B cell (primary cell): ENCODE data around the gene PMAIP1. TPM values are rescaled to one million over a fixed set of nuclear protein-coding genes. Genes with fewer than 3 reads are reported as not detected.
A peak's percentile ranks its signal among the peaks of the same experiment; 100 is the strongest.

Experiments used
- ATAC-seq: fragments of 200-7000 bp; cut with Tn5 transposase; one replicate; pipeline ENCODE4 v1.10.0; 2021; ENCODE audit warnings: low read depth, mild to moderate bottlenecking, moderate number of reproducible peaks, moderate library complexity
- CTCF ChIA-PET: fragments of 350-600 bp; sonication (Branson Sonifier 250); formaldehyde crosslinking; loops from one replicate; lab custom pipeline; 2021; ENCODE audit warnings: antibody characterized with exemption, inconsistent platforms; lab: Charles Lee
- POLR2A ChIA-PET: fragments of 350-600 bp; sonication (Branson Sonifier 250); formaldehyde crosslinking; loops from one replicate; lab custom pipeline; 2021; ENCODE audit warnings: antibody characterized with exemption; lab: Charles Lee
- DNase-seq: peaks from one replicate; pipeline ENCODE4 v3.0.0; 2013
- H2AFZ ChIP-seq: 2 replicates; pipeline ENCODE4 v1.6.1; 2012; ENCODE audit warnings: mild to moderate bottlenecking, low read depth, low read length; ENCODE audit not compliant: insufficient read depth, poor library complexity, severe bottlenecking
- H3K27ac ChIP-seq, 2 donors: 1 replicate in 1 of 2; 2 replicates in 1 of 2; pipeline ENCODE4 v1.5.1; 2012 to 2013; ENCODE audit warnings: low read length in 2 of 2, mild to moderate bottlenecking in 2 of 2, moderate library complexity in 1 of 2
- H3K27me3 ChIP-seq, 4 experiments: fragments of 200-600 bp in 1 of 4; sonication (generic) in 1 of 4; replicated peaks in 1 of 4; 1 replicate in 2 of 4; 2 replicates in 2 of 4; pipeline versions ENCODE4 v1.6.1 to v1.7.0; 2013 to 2016; ENCODE audit warnings: low read length in 3 of 4, mild to moderate bottlenecking in 2 of 4, mixed read lengths in 1 of 4, moderate library complexity in 1 of 4; ENCODE audit not compliant: insufficient read depth in 4 of 4, control insufficient read depth in 3 of 4; ENCODE audit errors: control extremely low read depth in 1 of 4
- H3K36me3 ChIP-seq, 2 experiments: replicated peaks in 1 of 2; 1 replicate in 1 of 2; 2 replicates in 1 of 2; pipeline versions ENCODE4 v1.6.1 to v1.7.1; 2013; ENCODE audit warnings: low read length in 1 of 2; ENCODE audit not compliant: insufficient read depth in 2 of 2, control insufficient read depth in 1 of 2; ENCODE audit errors: control extremely low read depth in 1 of 2, extremely low read depth in 1 of 2
- H3K4me1 ChIP-seq, 2 donors: fragments of 200-600 bp in 1 of 2; sonication (generic) in 1 of 2; 1 replicate in 1 of 2; 2 replicates in 1 of 2; pipeline versions ENCODE4 v1.5.1 to v1.6.1; 2013 to 2017; ENCODE audit warnings: low read length in 2 of 2; ENCODE audit not compliant: control insufficient read depth in 2 of 2, insufficient read depth in 2 of 2
- H3K4me2 ChIP-seq: replicated peaks from 2 replicates; pipeline ENCODE3; 2012; ENCODE audit warnings: mild to moderate bottlenecking, low read depth, low read length; ENCODE audit not compliant: poor library complexity, severe bottlenecking
- H3K4me3 ChIP-seq, 5 experiments: fragments of 200-600 bp in 1 of 5; sonication (generic) in 1 of 5; 1 replicate in 3 of 5; 2 replicates in 2 of 5; pipeline versions ENCODE4 v1.5.1 to v1.7.0; 2011 to 2016; ENCODE audit warnings: low read length in 4 of 5, mild to moderate bottlenecking in 4 of 5, low read depth in 2 of 5, control low read depth in 1 of 5, moderate library complexity in 1 of 5; ENCODE audit not compliant: insufficient read depth in 1 of 5; ENCODE audit errors: control extremely low read depth in 1 of 5, extremely low read depth in 1 of 5
- H3K79me2 ChIP-seq: fragments of 200-600 bp; sonication (generic); one replicate; pipeline ENCODE4 v1.6.0; 2016; ENCODE audit warnings: low read length; ENCODE audit not compliant: control insufficient read depth, insufficient read depth
- H3K9ac ChIP-seq: fragments of 200-600 bp; sonication (generic); 2 replicates; pipeline ENCODE4 v1.6.1; 2017; ENCODE audit warnings: mild to moderate bottlenecking, low read length, moderate library complexity
- H3K9me3 ChIP-seq, 3 donors: one replicate each; pipeline versions ENCODE4 v1.6.1 to v1.7.1; 2013; ENCODE audit warnings: low read length in 2 of 3; ENCODE audit not compliant: control insufficient read depth in 2 of 3, insufficient read depth in 1 of 3; ENCODE audit errors: control extremely low read depth in 1 of 3
- H4K20me1 ChIP-seq: 2 replicates; pipeline ENCODE4 v1.6.0; 2012; ENCODE audit warnings: mild to moderate bottlenecking, low read length; ENCODE audit not compliant: insufficient read depth, control insufficient read depth, poor library complexity, severe bottlenecking
- H3K27ac Mint-ChIP-seq: one replicate; pipeline ENCODE4 v1.8.0; 2021; ENCODE audit warnings: mixed read lengths
- H3K27me3 Mint-ChIP-seq: one replicate; pipeline ENCODE4 v1.8.0; 2021; ENCODE audit warnings: mixed read lengths
- H3K4me1 Mint-ChIP-seq: one replicate; pipeline ENCODE4 v1.8.0; 2021; ENCODE audit warnings: mixed read lengths
- H3K4me3 Mint-ChIP-seq: one replicate; pipeline ENCODE4 v1.8.0; 2021; ENCODE audit warnings: mixed read lengths
- H3K9me3 Mint-ChIP-seq: one replicate; pipeline ENCODE4 v1.8.0; 2022; ENCODE audit warnings: mixed read lengths; ENCODE audit not compliant: insufficient read depth
- CTCF ChIP-seq: fragments of 200-600 bp; IDR thresholded peaks from one replicate; pipeline ENCODE4 v1.8.0; 2022; ENCODE audit warnings: antibody characterized with exemption, mild to moderate bottlenecking
- EZH2 ChIP-seq: IDR thresholded peaks from 2 replicates; pipeline ENCODE4 v1.6.1; 2012; ENCODE audit warnings: borderline replicate concordance, low read depth, mild to moderate bottlenecking, moderate library complexity, low read length; ENCODE audit not compliant: insufficient read depth, poor library complexity, severe bottlenecking
- WGBS: methylation state at CpG from one replicate; pipeline ENCODE4 v1.1.5; 2013; ENCODE audit warnings: missing lambda C conversion rate; ENCODE audit not compliant: insufficient coverage; 5-methylcytosine and 5-hydroxymethylcytosine counted together
- intact Hi-C: fragments of 100-400 bp; cut with micrococcal nuclease; formaldehyde crosslinking; loops from one replicate; pipeline ENCODE4 v1.10.0; 2022
- polyA plus RNA-seq: library from polyadenylated mRNA; depleted of rRNA; stranded (reverse); fragments of >200 nt; gene quantifications from 2 replicates; pipeline ENCODE4 v1.2.3, GENCODE V29; 2012
- total RNA-seq, 2 donors: library from RNA; stranded (reverse); fragments of 120-200 nt in 1 of 2; gene quantifications; 1 replicate in 1 of 2; 2 replicates in 1 of 2; pipeline versions ENCODE4 v1.2.3 to v1.2.4, GENCODE V29; 2013 to 2022

Gene PMAIP1
- total and polyA plus RNA-seq, 2 donors (not counting 1 experiment from before 2014, with no cell fraction given), result 67.2 to 89.3 TPM

- Histone ChIP-seq H3K79me2 (no peaks in the 10 kb centered on the region), H3K4me1 (peaks cover 20 to 22% of the 10 kb centered on the region in 2 donors), H4K20me1 (no peaks in the 10 kb centered on the region), H3K4me2 (no peak overlapping the region), H3K9ac (no peak overlapping the region), H3K9me3 (no peaks in the 10 kb centered on the region), H2AFZ (no peak overlapping the region), H3K27ac (no peak overlapping the region), H3K27me3 (no peaks in the 10 kb centered on the region), H3K4me3 (no peak overlapping the region), H3K36me3 (no peaks in the 10 kb centered on the region)
- H3K4me3 Mint-ChIP-seq, result no peak overlapping the region
- ChIA-PET CTCF (interaction anchor here (1.0 to 1.2 kb wide), 2 partner anchors 35 to 114 kb away, joined by 3 to 5 read pairs; no protein-coding TSS in a partner anchor), POLR2A (no interaction called here)
- DNase-seq (no peak), ATAC-seq (no peak)
- peaks cover 25% of the 10 kb centered on the region for H3K4me1 Mint-ChIP-seq
- no peaks in the 10 kb centered on the region for H3K27me3 Mint-ChIP-seq
- 94% methylated on average over 6 of the region's 7 CpGs for WGBS
- intact Hi-C loops, result no loop called here
- H3K9me3 Mint-ChIP-seq, result no peaks in the 10 kb centered on the region
- no peak for TF ChIP-seq CTCF
- TF ChIP-seq EZH2, result no peak
- peak overlapping the region; percentile 38 for H3K27ac Mint-ChIP-seq
Observed at GRCh38 chr18:59874166-59874565, 25.6 kb upstream of the PMAIP1 start.

GRCh38 chr18:59876310-59876626 lies 23.5 kb upstream of the PMAIP1 start:
- POLR2A ChIA-PET, result interaction anchor here (1.1 kb wide), 1 partner anchor 9 kb away, joined by 3 read pairs; no protein-coding TSS in a partner anchor
- Histone ChIP-seq H3K27ac (peak overlapping the region in 1 of 2 donors; percentile 30), H3K9ac (peak overlapping the region; percentile 7), H3K79me2 (no peaks in the 10 kb centered on the region), H4K20me1 (no peaks in the 10 kb centered on the region), H3K27me3 (no peaks in the 10 kb centered on the region), H3K36me3 (no peaks in the 10 kb centered on the region), H3K9me3 (no peaks in the 10 kb centered on the region), H3K4me3 (no peak overlapping the region), H2AFZ (no peak overlapping the region), H3K4me2 (peak overlapping the region; percentile 43), H3K4me1 (peaks cover 20 to 23% of the 10 kb centered on the region in 2 donors)
- DNase-seq (no peak), ATAC-seq (peak; percentile 53)
- CTCF ChIA-PET, result interaction anchor here (1.4 kb wide), 1 partner anchor 40 kb away, joined by 3 read pairs; no protein-coding TSS in a partner anchor
- Mint-ChIP-seq H3K27me3 (no peaks in the 10 kb centered on the region), H3K4me1 (peaks cover 25% of the 10 kb centered on the region), H3K9me3 (no peaks in the 10 kb centered on the region), H3K4me3 (peak overlapping the region; percentile 66), H3K27ac (peak overlapping the region; percentile 57)
- no peak for TF ChIP-seq EZH2
- TF ChIP-seq CTCF, result no peak
- WGBS, result no CpG with 5 or more reads among the region's 3 CpGs
- intact Hi-C loops, result loop anchor here (1.0 kb wide), 1 partner anchor 9 kb away; no protein-coding TSS in a partner anchor
